Left cardiac atrium (tissue), 4 donors: Measurements from ENCODE around the gene CLINT1. TPM values are rescaled to one million over a fixed set of nuclear protein-coding genes. Genes with fewer than 3 reads are reported as not detected.
A peak's percentile ranks its signal among the peaks of the same experiment; 100 is the strongest.

ENCODE experiments used
- ATAC-seq, 2 donors: fragments of 200-7000 bp; cut with Tn5 transposase; one replicate each; pipeline ENCODE4 v1.9.1; 2020; ENCODE audit warnings: mild to moderate bottlenecking in 2 of 2, moderate library complexity in 2 of 2
- DNase-seq: peaks from one replicate; pipeline ENCODE4 v3.0.0-alpha.2; 2020
- intact Hi-C, 2 donors: fragments of 100-400 bp; cut with DNase I; formaldehyde crosslinking; loops; one replicate each; pipeline versions ENCODE4 v1.14.1 to v1.15.1; 2022 to 2023
- total RNA-seq, 2 donors: library from RNA; stranded (reverse); fragmentation: NEBNext Ultra II Directional; extraction: Animal tissue kit (Norgen Biotek cat#: 25700); gene quantifications; one replicate each; pipeline ENCODE4 v1.2.1, GENCODE V29; 2021
- donor health status: DM: no; HTN: yes; CAD: no.
- donor health status: DM: no; HTN: yes; CAD: no; lungs with severe emphysema.
- donor health status: DM: yes; HTN: yes; CAD: no.
- donor health status: Dilated cardiomyopathy.

CLINT1 gene
- total RNA-seq, 2 donors from 2014 or later: 54.0 to 72.8 TPM

- ATAC-seq (peak in 1 of 2 donors; percentile 28), DNase-seq (no peak)
- intact Hi-C loops: no loop called here
Observed at GRCh38 chr5:157828105-157828943, 30.6 kb downstream of the CLINT1 start.

- peak; percentile 44 to 47 for ATAC-seq
- intact Hi-C loops: no loop called here
- DNase-seq: no peak
Observed at GRCh38 chr5:157827423-157827822, 31.5 kb downstream of the CLINT1 start.

- DNase-seq (no peak), ATAC-seq (no peak)
- intact Hi-C loops: loop anchor here in 1 of 2 donors (5.0 kb wide), 1 partner anchor 34 kb away; the partner anchor contains the start of gene CLINT1
Observed at GRCh38 chr5:157823655-157824054, 35.3 kb downstream of the CLINT1 start.

GRCh38 chr5:157821822-157822622 lies 36.9 kb downstream of the CLINT1 start:
- no peak for DNase-seq
- no peak for ATAC-seq
- intact Hi-C loops: loop anchor here in 1 of 2 donors (5.0 kb wide), 1 partner anchor 35 kb away; the partner anchor contains the start of gene CLINT1

GRCh38 chr5:157821405-157821804 lies 37.5 kb downstream of the CLINT1 start:
- no peak for ATAC-seq
- no peak for DNase-seq
- intact Hi-C loops: loop anchor here in 1 of 2 donors (5.0 kb wide), 1 partner anchor 36 kb away; the partner anchor contains the start of gene CLINT1

- intact Hi-C loops: loop anchor here in 1 of 2 donors (5.0 kb wide), 1 partner anchor 37 kb away; the partner anchor contains the start of gene CLINT1
- ATAC-seq (no peak), DNase-seq (no peak)
Observed at GRCh38 chr5:157820593-157821252, 38.2 kb downstream of the CLINT1 start.

- intact Hi-C loops: loop anchor here in 1 of 2 donors (2.0 to 10.0 kb wide), 4 partner anchors 38 to 1315 kb away; partner anchors contain the start of gene CLINT1
- DNase-seq (no peak), ATAC-seq (peak in 1 of 2 donors; percentile 61)
Observed at GRCh38 chr5:157819502-157820115, 39.3 kb downstream of the CLINT1 start.

- intact Hi-C loops: loop anchor here in 1 of 2 donors (2.0 to 10.0 kb wide), 3 partner anchors 129 to 1316 kb away; no protein-coding TSS in a partner anchor
- DNase-seq: no peak
- no peak for ATAC-seq
Observed at GRCh38 chr5:157818368-157818767, 40.6 kb downstream of the CLINT1 start.

GRCh38 chr5:157817928-157818327 lies 41.0 kb downstream of the CLINT1 start:
- ATAC-seq: no peak

GRCh38 chr5:157817387-157817702 lies 41.6 kb downstream of the CLINT1 start:
- no peak for ATAC-seq
- intact Hi-C loops: loop anchor here in 1 of 2 donors (5.0 to 10.0 kb wide), 2 partner anchors 130 to 1317 kb away; no protein-coding TSS in a partner anchor
- no peak for DNase-seq

More at GRCh38 chr5:157817928-157818327, 41.0 kb downstream of the CLINT1 start:
- intact Hi-C loops: loop anchor here in 1 of 2 donors (2.0 to 10.0 kb wide), 3 partner anchors 129 to 1317 kb away; no protein-coding TSS in a partner anchor
- DNase-seq: no peak

- intact Hi-C loops: loop anchor here in 1 of 2 donors (5.0 to 10.0 kb wide), 2 partner anchors 130 to 1318 kb away; no protein-coding TSS in a partner anchor
- ATAC-seq (no peak), DNase-seq (no peak)
Observed at GRCh38 chr5:157816682-157817386, 42.1 kb downstream of the CLINT1 start.

GRCh38 chr5:157812086-157812485 lies 46.9 kb downstream of the CLINT1 start:
- ATAC-seq (no peak), DNase-seq (no peak)
- intact Hi-C loops: loop anchor here in 1 of 2 donors (10.0 kb wide), 1 partner anchor 1323 kb away; no protein-coding TSS in a partner anchor

GRCh38 chr5:157808043-157808442 lies 50.9 kb downstream of the CLINT1 start:
- intact Hi-C loops: no loop called here
- DNase-seq: no peak
- ATAC-seq: no peak

GRCh38 chr5:157802736-157803135 lies 56.2 kb downstream of the CLINT1 start:
- ATAC-seq (no peak), DNase-seq (no peak)
- intact Hi-C loops: no loop called here

- intact Hi-C loops: no loop called here
- ATAC-seq (no peak), DNase-seq (no peak)
Observed at GRCh38 chr5:157800137-157800536, 58.8 kb downstream of the CLINT1 start.

GRCh38 chr5:157799578-157799977 lies 59.4 kb downstream of the CLINT1 start:
- DNase-seq (no peak), ATAC-seq (no peak)
- intact Hi-C loops: no loop called here

- ATAC-seq (no peak), DNase-seq (no peak)
Observed at GRCh38 chr5:157793301-157793700, 65.6 kb downstream of the CLINT1 start.

GRCh38 chr5:157785801-157786200 lies 73.1 kb downstream of the CLINT1 start:
- DNase-seq: no peak
- intact Hi-C loops: no loop called here
- no peak for ATAC-seq

More at GRCh38 chr5:157793301-157793700, 65.6 kb downstream of the CLINT1 start:
- intact Hi-C loops: no loop called here
